Brain microvascular endothelial cell (primary cell): ENCODE measurements around the gene MOGAT2.

ENCODE experiments used
- DNase-seq: peaks from one replicate; pipeline ENCODE4 v3.0.0-alpha.2; 2020
- H3K27ac ChIP-seq: fragments of 250-450 bp; sonication (Bioruptor Pico); 2 replicates; pipeline ENCODE4 v1.5.1; 2020; ENCODE audit warnings: mild to moderate bottlenecking, moderate library complexity
- H3K27me3 ChIP-seq: fragments of 250-450 bp; sonication (Bioruptor Pico); replicated peaks from 2 replicates; pipeline ENCODE4 v1.5.1; 2020; ENCODE audit warnings: mild to moderate bottlenecking
- H3K36me3 ChIP-seq: fragments of 250-450 bp; sonication (Bioruptor Pico); replicated peaks from 2 replicates; pipeline ENCODE4 v1.5.1; 2020; ENCODE audit warnings: mild to moderate bottlenecking
- H3K4me3 ChIP-seq: 2 replicates; pipeline ENCODE4 v1.5.1; 2011; ENCODE audit warnings: low read depth, mild to moderate bottlenecking, control low read depth, low read length, moderate library complexity
- CTCF ChIP-seq: IDR thresholded peaks from 2 replicates; pipeline ENCODE4 v1.5.1; 2011; ENCODE audit warnings: low read depth, mild to moderate bottlenecking, moderate library complexity, low read length, control low read depth, inconsistent platforms; ENCODE audit errors: missing control alignments
- in situ Hi-C: cut with HindIII; loops from 2 replicates; pipeline ENCODE4 v1.10.0; 2017; ENCODE audit warnings: low sequenced_read_pairs, low pct_ligation_motif_present

Gene MOGAT2

GRCh38 chr11:75781831-75782230 is 64.2 kb downstream of the MOGAT2 start:
- Histone ChIP-seq H3K27ac (no peak overlapping the region), H3K4me3 (no peak overlapping the region), H3K27me3 (no peaks in the 10 kb centered on the region), H3K36me3 (no peaks in the 10 kb centered on the region)
- no peak for TF ChIP-seq CTCF
- in situ Hi-C loops, result no loop called here
- no peak for DNase-seq
